T-cell (primary cell): Measurements from ENCODE around the gene LDAH. TPM values are rescaled to one million over a fixed set of nuclear protein-coding genes. Genes with fewer than 3 reads are reported as not detected.

Experiments used
- ATAC-seq, 4 experiments: fragments of 200-7000 bp in 3 of 4; fragments of 150-1000 bp in 1 of 4; cut with Tn5 transposase; replicated peaks in 1 of 4; 1 replicate in 3 of 4; 2 replicates in 1 of 4; pipeline ENCODE4 v1.10.0; 2021; ENCODE audit warnings: moderate library complexity in 3 of 4, mild to moderate bottlenecking in 2 of 4, moderate number of reproducible peaks in 1 of 4
- CTCF ChIA-PET, 2 donors: fragments of 300-600 bp; sonication (Branson Sonifier 250); formaldehyde crosslinking; loops; one replicate each; lab custom pipeline; 2022; ENCODE audit warnings: antibody characterized with exemption in 2 of 2; lab: Charles Lee
- POLR2A ChIA-PET, 2 donors: fragments of 300-600 bp; sonication (Branson Sonifier 250); formaldehyde crosslinking; loops; one replicate each; lab custom pipeline; 2022; ENCODE audit warnings: antibody characterized with exemption in 2 of 2; lab: Charles Lee
- DNase-seq, 35 experiments: peaks; one replicate each; pipeline versions ENCODE4 v3.0.0 to v3.0.0-alpha.2; 2013 to 2023
- H3K27ac ChIP-seq: one replicate; pipeline ENCODE4 v1.5.1; 2013; ENCODE audit warnings: low read length
- H3K27me3 ChIP-seq, 2 experiments: replicated peaks in 1 of 2; 1 replicate in 1 of 2; 2 replicates in 1 of 2; pipeline versions ENCODE4 v1.6.1 to v1.7.0; 2013; ENCODE audit warnings: low read length in 1 of 2, mixed read lengths in 1 of 2; ENCODE audit not compliant: control insufficient read depth in 2 of 2, insufficient read depth in 2 of 2; ENCODE audit errors: extremely low read depth in 1 of 2
- H3K36me3 ChIP-seq, 2 donors: 1 replicate in 1 of 2; 2 replicates in 1 of 2; pipeline versions ENCODE4 v1.6.1 to v1.7.0; 2013; ENCODE audit warnings: low read length in 1 of 2; ENCODE audit not compliant: control insufficient read depth in 2 of 2, insufficient read depth in 1 of 2; ENCODE audit errors: extremely low read depth in 1 of 2
- H3K4me1 ChIP-seq, 2 experiments: 1 replicate in 1 of 2; 2 replicates in 1 of 2; pipeline versions ENCODE4 v1.6.1 to v1.7.0; 2013; ENCODE audit warnings: low read length in 2 of 2, mixed read lengths in 1 of 2; ENCODE audit not compliant: insufficient read depth in 2 of 2, control insufficient read depth in 1 of 2; ENCODE audit errors: extremely low read depth in 1 of 2
- H3K4me3 ChIP-seq, 2 donors: 1 replicate in 1 of 2; 2 replicates in 1 of 2; pipeline versions ENCODE4 v1.5.1 to v1.7.0; 2013; ENCODE audit warnings: mild to moderate bottlenecking in 2 of 2, low read length in 1 of 2, moderate library complexity in 1 of 2; ENCODE audit not compliant: control insufficient read depth in 1 of 2; ENCODE audit errors: extremely low read depth in 1 of 2
- H3K9me3 ChIP-seq: 2 replicates; pipeline ENCODE4 v1.7.0; 2013
- H3K27ac Mint-ChIP-seq, 2 donors: one replicate each; pipeline ENCODE4 v1.8.0; 2020 to 2021; ENCODE audit warnings: mild to moderate bottlenecking in 2 of 2, mixed read lengths in 2 of 2
- H3K27me3 Mint-ChIP-seq, 2 donors: one replicate each; pipeline ENCODE4 v1.8.0; 2021 to 2022; ENCODE audit warnings: mixed read lengths in 2 of 2
- H3K36me3 Mint-ChIP-seq: one replicate; pipeline ENCODE4 v1.8.0; 2021; ENCODE audit warnings: mixed read lengths
- H3K4me1 Mint-ChIP-seq, 3 donors: one replicate each; pipeline ENCODE4 v1.8.0; 2020 to 2022; ENCODE audit warnings: mixed read lengths in 3 of 3, mild to moderate bottlenecking in 1 of 3
- H3K4me3 Mint-ChIP-seq, 3 donors: one replicate each; pipeline ENCODE4 v1.8.0; 2020 to 2022; ENCODE audit warnings: mild to moderate bottlenecking in 3 of 3, mixed read lengths in 3 of 3, moderate library complexity in 3 of 3
- H3K9me3 Mint-ChIP-seq, 3 donors: one replicate each; pipeline ENCODE4 v1.8.0; 2020 to 2022; ENCODE audit warnings: mixed read lengths in 3 of 3
- WGBS: methylation state at CpG from one replicate; pipeline ENCODE4 v1.1.5; 2013; ENCODE audit warnings: missing lambda C conversion rate; ENCODE audit not compliant: insufficient coverage; 5-methylcytosine and 5-hydroxymethylcytosine counted together
- total RNA-seq, 35 experiments: library from RNA in 6 of 35; stranded (reverse) in 6 of 35; fragments of 120-200 nt in 1 of 35; gene quantifications; one replicate each; pipeline versions ENCODE4 v1.2.1 to v1.2.4 and lab custom pipeline; 2013 to 2026

The LDAH gene
- total RNA-seq, 5 donors from 2014 or later (not counting 1 experiment from before 2014, with no cell fraction given) = 12.3 to 21.2 (median 18.1) TPM

DNA sequence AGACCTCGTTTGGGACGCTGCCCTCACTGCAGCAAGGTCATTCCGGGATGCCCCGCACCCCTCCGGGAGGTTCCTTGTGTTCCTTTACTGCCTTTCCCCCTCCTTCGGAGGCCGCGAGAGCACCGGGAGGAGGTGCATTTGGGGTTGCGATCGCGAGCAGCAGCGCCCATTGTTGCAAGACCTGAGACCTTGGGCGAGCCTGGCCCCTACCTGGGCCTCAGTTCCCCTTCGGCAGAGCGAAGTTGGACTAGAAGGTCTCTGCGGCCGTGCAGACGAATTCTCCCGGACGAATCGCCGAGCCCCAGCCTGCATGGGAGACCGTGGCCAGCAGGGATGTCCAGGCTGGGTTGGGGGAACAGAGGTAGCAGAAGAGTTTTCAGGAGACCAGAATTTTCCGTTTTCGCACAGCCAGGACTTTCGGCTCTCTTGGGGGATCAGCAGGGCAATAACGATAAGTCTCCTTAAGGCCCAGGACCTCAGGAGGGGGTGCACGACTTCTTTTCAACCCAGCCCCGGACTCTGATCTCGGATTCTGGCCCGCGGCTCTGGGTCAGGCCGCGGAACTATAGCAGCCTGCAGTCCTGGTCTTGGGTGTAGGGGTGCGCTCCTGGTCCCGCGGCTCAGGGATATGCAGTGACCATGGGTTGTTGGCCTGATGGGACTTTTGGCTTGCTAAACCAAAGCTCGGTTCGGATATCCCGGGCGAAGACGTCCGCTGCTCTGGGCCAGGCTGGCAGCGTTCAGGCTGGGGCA is 153.2 kb downstream of the LDAH start:
- ATAC-seq = no peak
- Histone ChIP-seq H3K36me3 (no peaks in the 10 kb centered on the region), H3K27ac (no peak overlapping the region), H3K4me1 (peaks cover 0 to 38% of the 10 kb centered on the region in 2 experiments), H3K9me3 (no peaks in the 10 kb centered on the region), H3K4me3 (no peak overlapping the region), H3K27me3 (peaks cover 21 to 87% of the 10 kb centered on the region in 2 experiments)
- DNase-seq = peak in 1 of 35 experiments; percentile 22
- CTCF ChIA-PET = no interaction called here
- Mint-ChIP-seq H3K4me3 (peak overlapping the region in 1 of 3 donors; percentile 21), H3K36me3 (no peaks in the 10 kb centered on the region), H3K27ac (peak overlapping the region in 1 of 2 donors; percentile 43), H3K4me1 (peaks cover 6 to 25% (median 18%) of the 10 kb centered on the region in 3 donors), H3K27me3 (peaks cover 24 to 70% of the 10 kb centered on the region in 2 donors), H3K9me3 (no peaks in the 10 kb centered on the region)
- POLR2A ChIA-PET = interaction anchor here in 1 of 2 donors (0.7 kb wide), 1 partner anchor 27 kb away, joined by 4 read pairs; no protein-coding TSS in a partner anchor
- 40% methylated on average over 42 of the region's 45 CpGs for WGBS

- Histone ChIP-seq H3K4me1 (peaks cover 0 to 38% of the 10 kb centered on the region in 2 experiments), H3K27me3 (peaks cover 26 to 87% of the 10 kb centered on the region in 2 experiments), H3K36me3 (no peaks in the 10 kb centered on the region), H3K4me3 (no peak overlapping the region), H3K9me3 (no peaks in the 10 kb centered on the region), H3K27ac (no peak overlapping the region)
- no peak for ATAC-seq
- DNase-seq = peak in 1 of 35 experiments; percentile 23
- H3K27ac Mint-ChIP-seq = no peak overlapping the region
- H3K36me3 Mint-ChIP-seq = no peaks in the 10 kb centered on the region
- POLR2A ChIA-PET = interaction anchor here in 1 of 2 donors (0.7 kb wide), 1 partner anchor 27 kb away, joined by 4 read pairs; no protein-coding TSS in a partner anchor
- peaks cover 6 to 25% (median 18%) of the 10 kb centered on the region in 3 donors for H3K4me1 Mint-ChIP-seq
- peak overlapping the region in 1 of 3 donors; percentile 51 for H3K4me3 Mint-ChIP-seq
- H3K27me3 Mint-ChIP-seq = peaks cover 32 to 76% of the 10 kb centered on the region in 2 donors
- CTCF ChIA-PET = interaction anchor here in 1 of 2 donors (0.8 kb wide), 1 partner anchor 18 kb away, joined by 4 read pairs; the partner anchor contains the start of gene HS1BP3
- H3K9me3 Mint-ChIP-seq = no peaks in the 10 kb centered on the region
- no CpG with 5 or more reads among the region's 8 CpGs for WGBS
Measured at GRCh38 chr2:20668871-20669475, 153.9 kb downstream of the LDAH start.

DNA sequence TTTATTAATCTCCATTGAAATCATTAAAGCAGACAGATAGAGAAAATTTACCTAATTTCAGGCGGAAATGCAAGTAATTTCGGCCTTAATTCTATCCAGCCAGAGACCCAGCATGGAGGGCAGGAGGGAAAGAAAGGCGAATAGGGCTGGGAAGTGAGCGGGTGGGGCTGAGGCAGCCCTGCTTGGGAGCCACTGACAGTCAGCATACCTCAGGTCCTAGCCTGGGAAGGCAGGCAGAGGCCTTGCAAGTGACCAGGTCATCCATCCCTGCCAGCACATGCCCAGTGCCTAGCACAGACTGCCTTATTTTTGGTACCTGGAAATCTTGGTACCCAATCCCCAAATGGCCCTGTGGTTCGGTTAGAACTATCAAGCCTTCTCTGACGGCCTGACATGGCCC is 154.4 kb downstream of the LDAH start:
- H3K27me3 ChIP-seq = peaks cover 23 to 88% of the 10 kb centered on the region in 2 experiments
- CTCF ChIA-PET = interaction anchor here in 1 of 2 donors (0.8 kb wide), 1 partner anchor 17 kb away, joined by 4 read pairs; the partner anchor contains the start of gene HS1BP3

DNA sequence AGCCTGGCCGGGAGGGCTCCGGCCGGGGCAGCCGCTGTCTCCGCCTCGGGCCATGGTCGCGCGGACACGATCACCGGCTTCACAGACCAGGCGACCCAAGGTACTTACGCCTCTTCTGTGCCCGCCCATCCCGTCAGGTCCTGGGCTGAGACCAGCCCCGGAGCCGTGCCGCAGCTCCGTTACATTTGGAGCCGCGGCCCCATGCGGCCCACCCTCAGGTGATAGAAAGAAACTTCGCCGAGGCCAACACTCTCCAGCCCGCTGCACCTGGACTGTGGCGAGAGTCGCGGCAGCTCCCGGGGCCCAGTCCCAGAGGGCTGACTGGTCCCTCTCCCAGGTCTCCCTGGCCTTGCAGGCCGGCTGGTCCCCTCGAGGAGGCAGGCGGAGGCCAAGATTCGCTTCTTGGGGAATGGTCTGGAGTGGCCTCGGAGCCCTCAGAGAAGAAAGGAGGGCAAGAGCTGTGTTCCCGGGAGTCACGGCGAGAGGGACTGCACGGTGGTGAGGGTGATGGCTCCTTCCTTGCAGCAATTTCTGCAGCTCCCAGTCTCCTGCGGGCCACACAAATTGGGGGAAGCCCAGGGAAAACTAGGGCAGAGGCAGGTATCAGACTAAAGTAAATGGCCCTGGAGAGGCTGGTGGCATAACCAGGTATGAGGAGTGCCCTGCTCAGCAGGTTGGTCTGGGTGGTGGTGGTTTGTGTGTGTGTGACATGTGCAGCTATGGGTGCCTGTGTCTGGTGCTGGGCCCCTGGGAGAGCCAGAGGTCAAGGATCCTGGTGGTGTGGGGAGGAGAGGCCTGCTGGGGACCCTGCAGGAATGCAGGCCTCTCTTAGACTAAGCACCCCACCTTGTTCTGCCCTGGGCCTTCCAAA is 155.1 kb downstream of the LDAH start:
- Histone ChIP-seq H3K36me3 (no peaks in the 10 kb centered on the region), H3K4me3 (peak overlapping the region; percentile 10 to 19), H3K4me1 (peaks cover 0 to 38% of the 10 kb centered on the region in 2 experiments), H3K9me3 (no peaks in the 10 kb centered on the region), H3K27me3 (peaks cover 22 to 94% of the 10 kb centered on the region in 2 experiments), H3K27ac (no peak overlapping the region)
- Mint-ChIP-seq H3K27me3 (peaks cover 38 to 72% of the 10 kb centered on the region in 2 donors), H3K27ac (no peak overlapping the region), H3K4me3 (peak overlapping the region; percentile 51 to 64 (median 51)), H3K36me3 (no peaks in the 10 kb centered on the region), H3K4me1 (peaks cover 6 to 25% (median 18%) of the 10 kb centered on the region in 3 donors), H3K9me3 (no peaks in the 10 kb centered on the region)
- 30% methylated on average over 38 of the region's 39 CpGs for WGBS
- ATAC-seq = no peak
- CTCF ChIA-PET = interaction anchor here in 1 of 2 donors (2.0 kb wide), 1 partner anchor 16 kb away, joined by 7 read pairs; the partner anchor contains the start of gene HS1BP3
- DNase-seq = peak in 1 of 35 experiments; percentile 23
- POLR2A ChIA-PET = no interaction called here

More for the DNA sequence above, 154.4 kb downstream of the LDAH start:
- Histone ChIP-seq H3K4me1 (peaks cover 0 to 38% of the 10 kb centered on the region in 2 experiments), H3K9me3 (no peaks in the 10 kb centered on the region), H3K27ac (no peak overlapping the region), H3K4me3 (no peak overlapping the region), H3K36me3 (no peaks in the 10 kb centered on the region)
- Mint-ChIP-seq H3K27me3 (peaks cover 37 to 76% of the 10 kb centered on the region in 2 donors), H3K36me3 (no peaks in the 10 kb centered on the region), H3K4me1 (peaks cover 6 to 25% (median 18%) of the 10 kb centered on the region in 3 donors), H3K9me3 (no peaks in the 10 kb centered on the region), H3K27ac (no peak overlapping the region), H3K4me3 (peak overlapping the region in 2 of 3 donors; percentile 51)
- 71% methylated on average over 3 of the region's 6 CpGs for WGBS
- peak in 1 of 35 experiments; percentile 14 for DNase-seq
- POLR2A ChIA-PET = no interaction called here
- no peak for ATAC-seq

GRCh38 chr2:20667151-20667530 is 155.8 kb downstream of the LDAH start:
- Histone ChIP-seq H3K9me3 (no peaks in the 10 kb centered on the region), H3K36me3 (no peaks in the 10 kb centered on the region), H3K4me3 (no peak overlapping the region), H3K27ac (no peak overlapping the region), H3K27me3 (peaks cover 21 to 94% of the 10 kb centered on the region in 2 experiments), H3K4me1 (peaks cover 0 to 38% of the 10 kb centered on the region in 2 experiments)
- DNase-seq (peak in 1 of 35 experiments; percentile 24), ATAC-seq (peak; percentile 24 to 37 (median 33))
- ChIA-PET CTCF (interaction anchor here in 1 of 2 donors (2.0 kb wide), 1 partner anchor 16 kb away, joined by 7 read pairs; the partner anchor contains the start of gene HS1BP3), POLR2A (no interaction called here)
- Mint-ChIP-seq H3K4me1 (peaks cover 6 to 25% (median 18%) of the 10 kb centered on the region in 3 donors), H3K36me3 (no peaks in the 10 kb centered on the region), H3K27me3 (peaks cover 41 to 72% of the 10 kb centered on the region in 2 donors), H3K27ac (no peak overlapping the region), H3K4me3 (peak overlapping the region in 1 of 3 donors; percentile 80), H3K9me3 (no peaks in the 10 kb centered on the region)
- 2% methylated on average over 60 of the region's 62 CpGs for WGBS
